Thyroid gland (tissue), 4 donors: ENCODE results near the gene SCN4B. TPM values are rescaled to one million over a fixed set of nuclear protein-coding genes. Genes with fewer than 3 reads are reported as not detected.

Experiments
- DNase-seq, 2 donors: peaks; one replicate each; pipeline ENCODE4 v3.0.0-alpha.2; 2019
- H3K27ac ChIP-seq, 3 donors: fragments of 200-600 bp; sonication (generic); 1 replicate in 2 of 3; 2 replicates in 1 of 3; pipeline ENCODE4 v1.5.1; 2016 to 2019; ENCODE audit warnings: mild to moderate bottlenecking in 1 of 3, moderate library complexity in 1 of 3
- H3K27me3 ChIP-seq: fragments of 200-600 bp; sonication (generic); one replicate; pipeline ENCODE4 v1.5.1; 2019
- H3K36me3 ChIP-seq, 2 donors: fragments of 200-600 bp; sonication (generic); one replicate each; pipeline ENCODE4 v1.5.1; 2016 to 2019
- H3K4me1 ChIP-seq, 2 donors: fragments of 200-600 bp; sonication (generic); one replicate each; pipeline ENCODE4 v1.5.1; 2017 to 2019
- H3K4me3 ChIP-seq, 3 donors: fragments of 200-600 bp; sonication (generic); replicated peaks in 1 of 3; 1 replicate in 2 of 3; 2 replicates in 1 of 3; pipeline ENCODE4 v1.5.1; 2016; ENCODE audit warnings: mild to moderate bottlenecking in 1 of 3
- H3K9me3 ChIP-seq: fragments of 200-600 bp; sonication (generic); one replicate; pipeline ENCODE4 v1.5.1; 2017
- CTCF ChIP-seq, 6 experiments: fragments of 200-600 bp in 3 of 6; fragments of 450-650 bp in 3 of 6; sonication (generic) in 3 of 6; IDR thresholded peaks; one replicate each; pipeline ENCODE4 v1.5.1; 2016 to 2019; ENCODE audit warnings: antibody characterized with exemption in 6 of 6, mild to moderate bottlenecking in 2 of 6, inconsistent platforms in 1 of 6, moderate library complexity in 1 of 6
- POLR2A ChIP-seq, 2 donors: fragments of 450-650 bp; IDR thresholded peaks; one replicate each; pipeline ENCODE4 v1.6.1; 2017; ENCODE audit warnings: antibody characterized with exemption in 2 of 2, mild to moderate bottlenecking in 2 of 2, moderate library complexity in 1 of 2
- WGBS, 2 donors: methylation state at CpG; one replicate each; pipeline ENCODE4 v1.1.5; 2017; 5-methylcytosine and 5-hydroxymethylcytosine counted together
- intact Hi-C: fragments of 100-400 bp; cut with DNase I; formaldehyde crosslinking; loops from one replicate; pipeline ENCODE4 v1.15.1; 2023
- total RNA-seq, 4 donors: library from RNA; depleted of rRNA; stranded (reverse); fragments of >200 nt; gene quantifications; one replicate each; pipeline ENCODE4 v1.2.3, GENCODE V29; 2016

SCN4B gene
- total RNA-seq, 4 donors from 2014 or later, result 5.5 to 15.7 (median 10.5) TPM

GRCh38 chr11:118168751-118169150, 16.1 kb upstream of the SCN4B start:
- H3K4me1 ChIP-seq, result peaks cover 2 to 14% of the 10 kb centered on the region in 2 donors
- no peaks in the 10 kb centered on the region for H3K36me3 ChIP-seq
- no peaks in the 10 kb centered on the region for H3K27me3 ChIP-seq
- no peaks in the 10 kb centered on the region for H3K9me3 ChIP-seq
- DNase-seq, result no peak
- TF ChIP-seq POLR2A (IDR thresholded peaks at IDR 0.05) (no peak), CTCF (IDR thresholded peaks at IDR 0.05) (no peak)
- no peak overlapping the region for H3K4me3 ChIP-seq
- no peak overlapping the region for H3K27ac ChIP-seq
- 81 to 94% methylated on average over 3 of the region's 3 CpGs for WGBS, 2 donors
- intact Hi-C loops, result no loop called here

DNA sequence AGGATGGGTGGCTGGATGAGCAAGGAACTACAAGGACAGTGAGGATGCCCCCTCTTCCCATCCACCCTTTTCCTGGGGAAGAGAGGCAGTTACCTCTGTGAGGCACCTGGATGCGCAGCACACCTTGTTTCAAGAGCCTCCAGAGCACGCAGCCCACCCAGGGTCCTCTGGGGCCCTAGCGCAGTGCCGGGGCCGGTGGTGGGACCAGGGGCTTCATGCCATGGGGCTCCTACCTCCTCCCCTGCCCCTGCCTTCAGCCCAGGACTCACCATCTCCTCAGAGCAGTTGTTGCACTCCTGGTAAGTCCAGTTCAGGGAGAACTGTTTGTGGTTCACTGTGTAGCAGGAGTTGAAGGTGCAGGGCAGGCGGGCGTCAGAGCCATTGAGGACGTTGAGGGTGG, 15.7 kb upstream of the SCN4B start:
- no peak for DNase-seq
- Histone ChIP-seq H3K4me3 (no peak overlapping the region), H3K4me1 (peaks cover 2 to 14% of the 10 kb centered on the region in 2 donors), H3K27me3 (no peaks in the 10 kb centered on the region), H3K36me3 (no peaks in the 10 kb centered on the region), H3K27ac (no peak overlapping the region), H3K9me3 (no peaks in the 10 kb centered on the region)
- WGBS, 2 donors, result 84 to 90% methylated on average over 3 to 7 of the region's 8 CpGs
- intact Hi-C loops, result no loop called here
- TF ChIP-seq POLR2A (IDR thresholded peaks at IDR 0.05) (no peak), CTCF (IDR thresholded peaks at IDR 0.05) (no peak)

DNA sequence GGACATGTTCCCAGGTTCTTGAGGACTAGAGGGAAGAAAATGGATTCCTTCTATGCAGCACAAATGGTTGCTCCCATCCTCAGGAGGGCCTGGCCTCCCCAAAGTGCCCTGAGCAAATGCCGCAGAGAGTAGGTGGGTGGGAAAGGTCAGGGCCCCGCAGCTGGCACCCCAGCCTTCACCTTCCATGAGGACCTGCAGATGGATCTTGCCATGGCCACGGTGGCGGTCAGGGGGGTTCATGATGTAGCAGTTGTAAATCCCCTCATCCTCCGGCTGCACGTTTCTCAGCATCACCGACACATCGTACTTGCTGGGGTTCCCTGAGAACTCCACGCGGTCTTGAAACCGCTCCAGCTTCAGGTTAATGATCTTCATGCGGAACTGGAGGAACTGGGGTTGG, 15.3 kb upstream of the SCN4B start:
- WGBS, 2 donors, result 93 to 94% methylated on average over 11 of the region's 12 CpGs
- no peak for DNase-seq
- Histone ChIP-seq H3K27me3 (no peaks in the 10 kb centered on the region), H3K4me3 (no peak overlapping the region), H3K9me3 (no peaks in the 10 kb centered on the region), H3K27ac (no peak overlapping the region), H3K4me1 (peaks cover 2 to 14% of the 10 kb centered on the region in 2 donors), H3K36me3 (no peaks in the 10 kb centered on the region)
- TF ChIP-seq CTCF (IDR thresholded peaks at IDR 0.05), result no peak
- TF ChIP-seq POLR2A (IDR thresholded peaks at IDR 0.05), result no peak
- intact Hi-C loops, result no loop called here

- intact Hi-C loops, result no loop called here
- 89 to 100% methylated on average over 2 of the region's 2 CpGs for WGBS, 2 donors
Observed at GRCh38 chr11:118167253-118167652, 14.6 kb upstream of the SCN4B start.

GRCh38 chr11:118166641-118167040, 14.0 kb upstream of the SCN4B start:
- TF ChIP-seq CTCF (IDR thresholded peaks at IDR 0.05) (no peak), POLR2A (IDR thresholded peaks at IDR 0.05) (no peak)
- H3K27me3 ChIP-seq, result no peaks in the 10 kb centered on the region
- WGBS, 2 donors, result 86 to 87% methylated on average over 17 of the region's 17 CpGs
- no peaks in the 10 kb centered on the region for H3K36me3 ChIP-seq
- intact Hi-C loops, result no loop called here
- no peak overlapping the region for H3K4me3 ChIP-seq
- no peak overlapping the region for H3K27ac ChIP-seq
- DNase-seq, result no peak
- H3K4me1 ChIP-seq, result peaks cover 2 to 12% of the 10 kb centered on the region in 2 donors
- H3K9me3 ChIP-seq, result no peaks in the 10 kb centered on the region

More at GRCh38 chr11:118167253-118167652, 14.6 kb upstream of the SCN4B start:
- Histone ChIP-seq H3K4me1 (peaks cover 2 to 14% of the 10 kb centered on the region in 2 donors), H3K36me3 (no peaks in the 10 kb centered on the region), H3K27ac (no peak overlapping the region), H3K9me3 (no peaks in the 10 kb centered on the region), H3K4me3 (no peak overlapping the region), H3K27me3 (no peaks in the 10 kb centered on the region)
- no peak for DNase-seq
- TF ChIP-seq POLR2A (IDR thresholded peaks at IDR 0.05), result no peak
- TF ChIP-seq CTCF (IDR thresholded peaks at IDR 0.05), result no peak
